HG03159 (cell line): ENCODE measurements around the gene RABL3.
"Not testable (repeated sequence)": the region's sequence is repeated elsewhere in the genome, so short reads cannot be mapped to it uniquely, and the experiment has no call there.

Source experiments
- ATAC-seq: cut with Tn5 transposase; IDR thresholded peaks from one replicate; pipeline ENCODE4 v1.9.1; 2021; ENCODE audit warnings: mild to moderate bottlenecking, moderate library complexity; ENCODE audit not compliant: unreplicated experiment

The RABL3 gene

GRCh38 chr3:120649830-120650233, 92.5 kb downstream of the RABL3 start:
- no peak for ATAC-seq

GRCh38 chr3:120648290-120648689, 94.0 kb downstream of the RABL3 start:
- ATAC-seq: no peak

DNA sequence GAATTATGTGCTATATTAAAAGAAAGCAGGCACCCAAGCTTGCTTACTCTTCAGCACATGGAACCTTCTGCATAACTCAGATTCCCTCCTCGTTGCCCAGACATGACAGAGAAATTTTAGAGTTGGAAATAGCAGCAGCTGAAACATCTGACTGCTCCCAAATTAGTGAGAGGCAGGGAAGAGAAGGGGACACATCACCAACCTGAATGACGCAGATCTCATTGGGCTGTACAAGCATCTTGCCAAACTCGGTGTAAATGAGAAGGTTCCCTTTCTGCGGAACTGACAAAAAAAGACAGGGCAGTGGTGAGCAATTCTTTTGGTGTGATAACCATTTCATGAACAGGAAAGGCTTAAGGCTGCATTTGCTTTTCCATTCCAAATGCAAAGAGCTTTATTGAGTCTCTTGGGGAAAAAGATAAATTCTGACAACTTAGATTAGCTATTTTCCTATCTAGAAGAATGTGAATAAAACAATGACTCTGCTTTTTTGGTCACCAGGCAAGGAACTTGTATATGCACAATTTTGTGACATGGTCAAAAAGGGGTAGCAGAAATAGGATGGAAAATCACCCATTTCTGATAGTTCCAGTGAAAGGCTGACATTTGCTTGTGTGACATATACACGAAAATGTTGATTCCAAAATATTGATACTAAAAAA, 95.4 kb downstream of the RABL3 start:
- no peak for ATAC-seq

DNA sequence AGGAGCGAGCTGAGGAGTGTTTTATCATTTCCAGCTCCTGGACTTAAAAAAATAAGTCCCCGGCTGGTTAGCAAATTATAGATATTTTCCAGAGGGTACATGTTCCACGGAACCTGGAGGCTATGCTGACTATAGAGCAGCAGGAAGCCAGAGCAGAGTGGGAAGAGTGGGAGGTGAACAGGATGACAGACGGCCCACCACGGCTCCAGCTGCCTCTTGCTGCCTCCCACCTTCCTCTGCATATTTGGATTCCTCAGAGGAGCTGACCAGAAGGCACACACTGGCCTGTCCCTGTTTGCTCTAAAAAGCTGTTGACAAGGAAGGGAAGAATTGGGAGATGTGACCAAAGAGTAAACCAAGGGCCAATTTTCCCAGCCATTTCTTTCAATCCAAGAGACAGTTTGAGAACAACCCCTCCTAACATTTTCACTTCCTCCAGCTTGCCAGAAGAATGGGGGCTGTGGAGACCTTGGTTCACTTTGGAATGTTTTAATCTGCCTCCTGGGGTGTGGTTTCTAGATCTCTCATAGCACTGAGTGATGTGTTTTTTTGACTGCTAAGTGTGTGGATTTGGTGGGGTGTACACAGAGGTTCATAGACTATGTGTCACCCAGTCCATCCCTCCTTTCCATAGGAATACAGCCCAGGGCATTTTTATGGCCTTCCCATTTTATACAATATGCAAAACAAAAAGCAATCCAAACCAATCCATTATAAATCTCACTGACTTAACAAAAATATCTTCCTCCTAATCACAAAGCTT, 97.1 kb downstream of the RABL3 start:
- ATAC-seq: no peak

GRCh38 chr3:120642368-120642948, 99.9 kb downstream of the RABL3 start:
- ATAC-seq: peak; percentile 61

- no peak for ATAC-seq
Measured at GRCh38 chr3:120641696-120642246, 100.5 kb downstream of the RABL3 start.

DNA sequence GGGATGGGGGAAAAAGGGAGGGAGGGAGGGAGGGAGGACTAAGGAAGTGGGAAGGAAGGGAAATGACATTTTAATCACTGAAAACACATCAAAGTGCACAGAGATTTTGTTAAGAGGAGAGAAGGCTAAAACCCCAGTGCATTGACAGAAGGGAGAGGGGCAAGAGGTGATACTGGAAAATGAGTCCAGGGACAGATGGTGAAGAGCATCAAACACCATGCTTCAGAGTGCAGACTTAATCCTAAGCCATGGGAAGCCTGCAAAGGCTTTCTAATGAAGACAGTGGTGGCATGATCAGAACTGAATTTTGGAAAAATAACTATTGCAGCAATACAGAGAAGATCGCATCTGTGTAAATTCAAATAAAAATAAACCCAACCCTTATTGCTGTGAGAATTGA, 102.1 kb downstream of the RABL3 start:
- no peak for ATAC-seq

GRCh38 chr3:120638820-120639219, 103.5 kb downstream of the RABL3 start:
- ATAC-seq: not testable (repeated sequence)

DNA sequence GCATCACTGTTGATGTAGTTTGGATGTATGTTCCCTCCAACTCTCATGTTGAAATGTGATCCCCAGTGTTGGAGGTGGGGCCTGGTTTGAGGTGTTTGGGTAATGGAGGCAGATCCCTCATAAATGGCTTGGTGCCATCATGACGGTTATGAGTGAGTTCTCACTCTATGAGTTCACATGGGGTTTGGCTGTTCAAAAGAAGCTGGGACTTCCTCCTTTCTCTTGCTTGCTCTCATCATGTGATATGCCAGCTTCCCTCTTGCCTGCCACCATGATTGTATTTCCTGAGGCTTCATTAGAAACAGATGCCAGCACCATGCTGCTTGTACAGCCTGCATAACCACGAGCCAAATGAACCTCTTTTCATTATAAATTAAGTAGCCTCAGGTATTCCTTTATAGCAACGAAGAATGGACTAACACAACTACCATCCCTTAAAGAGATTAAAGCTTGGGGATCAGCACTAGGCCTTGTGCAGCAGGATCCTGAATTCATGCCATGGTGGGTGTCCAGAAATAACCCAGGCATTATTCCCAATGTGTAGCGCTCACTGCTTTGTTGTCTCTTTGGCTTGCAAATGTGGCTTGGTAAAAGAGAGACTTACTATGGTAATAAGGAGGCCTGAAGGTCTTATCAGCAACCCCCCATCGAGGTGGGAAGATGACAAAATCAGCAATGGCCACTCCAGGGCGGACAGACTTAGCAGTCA, 104.3 kb downstream of the RABL3 start:
- ATAC-seq: no peak

DNA sequence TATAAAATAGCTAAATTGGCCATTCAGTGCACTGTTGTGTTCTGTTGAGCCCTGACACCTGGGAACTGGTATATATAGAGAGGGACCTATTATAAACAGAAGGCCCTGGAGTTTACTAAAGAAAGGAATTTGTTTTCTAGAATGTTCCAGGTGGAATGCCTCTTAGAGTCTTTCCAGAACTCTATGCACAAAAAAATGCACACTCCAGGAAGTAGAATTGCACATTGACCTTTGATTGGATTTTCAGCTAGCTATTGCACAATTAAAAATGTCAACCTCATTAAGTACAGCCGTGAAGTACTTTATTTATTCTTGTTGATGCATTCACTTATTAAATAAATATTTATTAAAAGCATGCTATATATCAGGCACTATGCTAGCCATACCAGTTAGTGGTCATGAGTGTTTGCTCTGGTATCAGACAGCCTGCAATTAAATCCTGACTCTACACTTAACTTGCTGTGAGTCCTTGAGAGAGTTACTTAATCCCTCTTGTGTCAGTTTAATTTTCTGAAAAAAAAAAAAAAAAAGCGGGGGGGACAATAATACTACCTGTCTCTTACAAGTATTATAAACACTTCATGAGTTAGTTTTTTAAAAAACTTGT, 105.4 kb downstream of the RABL3 start:
- ATAC-seq: no peak
